WERI-Rb-1 (cell line): ENCODE data around the gene MAPKAP1.

Experiments used
- DNase-seq: peaks from one replicate; pipeline ENCODE4 v3.0.0-alpha.2; 2020
- H3K27ac ChIP-seq: fragments of 250-450 bp; sonication (Bioruptor Pico); 2 replicates; pipeline ENCODE4 v1.5.1; 2020; ENCODE audit warnings: mild to moderate bottlenecking, moderate library complexity
- H3K27me3 ChIP-seq: fragments of 250-450 bp; sonication (Bioruptor Pico); 2 replicates; pipeline ENCODE4 v1.5.1; 2021; ENCODE audit warnings: mild to moderate bottlenecking, low read depth, moderate library complexity; ENCODE audit not compliant: insufficient read depth, severe bottlenecking
- H3K36me3 ChIP-seq: fragments of 250-450 bp; sonication (Bioruptor Pico); 2 replicates; pipeline ENCODE4 v1.5.1; 2020; ENCODE audit warnings: mild to moderate bottlenecking, moderate library complexity
- H3K4me3 ChIP-seq: 2 replicates; pipeline ENCODE4 v1.5.1; 2011; ENCODE audit warnings: low read depth, mild to moderate bottlenecking, control low read depth, low read length
- H3K9me3 ChIP-seq: fragments of 250-450 bp; sonication (Bioruptor Pico); 2 replicates; pipeline ENCODE4 v1.5.1; 2021; ENCODE audit warnings: mild to moderate bottlenecking, moderate library complexity; ENCODE audit not compliant: severe bottlenecking
- TF ChIP-seq, protein P1 (sequence below): IDR thresholded peaks from 2 replicates; pipeline ENCODE4 v1.5.1; 2011; ENCODE audit warnings: low read depth, mild to moderate bottlenecking, control low read depth, inconsistent platforms, low read length

MAPKAP1 gene

DNA sequence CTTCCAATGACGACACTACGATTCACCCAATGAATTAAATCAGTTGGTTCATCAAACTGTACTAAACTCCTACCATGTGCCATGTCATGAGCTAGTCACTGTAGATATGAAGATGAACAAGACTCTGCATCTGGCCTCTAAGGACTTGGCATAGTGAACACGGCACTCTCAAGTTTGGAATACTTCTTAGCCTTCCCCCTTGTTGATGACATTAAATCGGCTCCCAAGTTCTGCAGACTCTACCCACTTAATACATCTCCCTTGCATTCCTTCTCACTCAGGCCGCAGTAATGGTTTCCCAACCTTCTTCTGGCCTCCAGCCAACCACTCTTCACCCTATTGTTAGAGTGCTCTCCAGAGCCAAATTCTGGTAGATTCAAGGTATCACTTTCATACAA lies 184.7 kb downstream of the MAPKAP1 start:
- no peak overlapping the region for H3K27ac ChIP-seq
- TF ChIP-seq, protein P1, sequence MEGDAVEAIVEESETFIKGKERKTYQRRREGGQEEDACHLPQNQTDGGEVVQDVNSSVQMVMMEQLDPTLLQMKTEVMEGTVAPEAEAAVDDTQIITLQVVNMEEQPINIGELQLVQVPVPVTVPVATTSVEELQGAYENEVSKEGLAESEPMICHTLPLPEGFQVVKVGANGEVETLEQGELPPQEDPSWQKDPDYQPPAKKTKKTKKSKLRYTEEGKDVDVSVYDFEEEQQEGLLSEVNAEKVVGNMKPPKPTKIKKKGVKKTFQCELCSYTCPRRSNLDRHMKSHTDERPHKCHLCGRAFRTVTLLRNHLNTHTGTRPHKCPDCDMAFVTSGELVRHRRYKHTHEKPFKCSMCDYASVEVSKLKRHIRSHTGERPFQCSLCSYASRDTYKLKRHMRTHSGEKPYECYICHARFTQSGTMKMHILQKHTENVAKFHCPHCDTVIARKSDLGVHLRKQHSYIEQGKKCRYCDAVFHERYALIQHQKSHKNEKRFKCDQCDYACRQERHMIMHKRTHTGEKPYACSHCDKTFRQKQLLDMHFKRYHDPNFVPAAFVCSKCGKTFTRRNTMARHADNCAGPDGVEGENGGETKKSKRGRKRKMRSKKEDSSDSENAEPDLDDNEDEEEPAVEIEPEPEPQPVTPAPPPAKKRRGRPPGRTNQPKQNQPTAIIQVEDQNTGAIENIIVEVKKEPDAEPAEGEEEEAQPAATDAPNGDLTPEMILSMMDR: no peak
- H3K36me3 ChIP-seq: peaks cover 3% of the 10 kb centered on the region
- no peaks in the 10 kb centered on the region for H3K27me3 ChIP-seq
- no peak overlapping the region for H3K4me3 ChIP-seq
- DNase-seq: no peak
- no peaks in the 10 kb centered on the region for H3K9me3 ChIP-seq

DNA sequence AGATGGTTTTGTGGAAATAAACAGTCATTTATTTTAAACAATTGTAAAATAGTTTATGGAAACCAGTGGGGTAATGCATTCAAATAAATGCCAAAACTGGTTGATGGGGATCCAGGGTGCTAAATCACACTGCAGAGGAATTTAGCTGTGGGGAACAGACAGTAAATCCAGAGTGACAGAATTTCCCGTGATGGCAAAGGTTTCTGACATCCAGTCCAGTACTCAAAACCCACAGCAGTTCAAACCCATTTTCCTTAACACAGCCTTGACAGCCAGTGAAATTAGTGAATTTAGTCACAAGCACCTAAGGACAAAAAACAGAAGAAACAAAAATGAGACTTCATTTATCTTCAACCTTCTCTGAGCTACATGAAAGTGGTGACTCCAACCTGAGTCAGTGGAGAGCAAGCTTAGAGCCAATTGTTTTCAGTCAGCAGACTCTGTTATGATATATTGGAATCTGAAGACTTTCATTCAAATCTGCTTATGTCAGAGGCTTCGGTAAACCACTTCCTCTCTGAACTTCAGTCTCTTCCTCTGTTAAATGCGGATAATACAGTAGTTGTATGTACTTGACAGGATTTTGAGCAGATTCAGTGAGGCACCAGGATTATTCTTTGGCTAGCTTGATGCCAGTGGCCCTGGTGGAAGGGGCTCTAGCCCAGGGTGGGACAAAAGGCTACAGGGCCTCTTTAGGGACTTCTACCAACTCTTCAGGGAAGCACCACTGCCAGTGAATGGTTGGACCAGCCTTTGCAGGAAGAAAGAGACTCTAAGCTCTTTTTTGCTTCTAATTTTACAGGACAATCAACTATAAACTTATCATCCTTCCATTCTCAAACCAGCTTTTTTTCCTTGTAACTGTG lies 185.3 kb downstream of the MAPKAP1 start:
- Histone ChIP-seq H3K4me3 (no peak overlapping the region), H3K27ac (no peak overlapping the region), H3K36me3 (peaks cover 3% of the 10 kb centered on the region), H3K9me3 (no peaks in the 10 kb centered on the region), H3K27me3 (no peaks in the 10 kb centered on the region)
- TF ChIP-seq, protein P1: no peak
- no peak for DNase-seq

DNA sequence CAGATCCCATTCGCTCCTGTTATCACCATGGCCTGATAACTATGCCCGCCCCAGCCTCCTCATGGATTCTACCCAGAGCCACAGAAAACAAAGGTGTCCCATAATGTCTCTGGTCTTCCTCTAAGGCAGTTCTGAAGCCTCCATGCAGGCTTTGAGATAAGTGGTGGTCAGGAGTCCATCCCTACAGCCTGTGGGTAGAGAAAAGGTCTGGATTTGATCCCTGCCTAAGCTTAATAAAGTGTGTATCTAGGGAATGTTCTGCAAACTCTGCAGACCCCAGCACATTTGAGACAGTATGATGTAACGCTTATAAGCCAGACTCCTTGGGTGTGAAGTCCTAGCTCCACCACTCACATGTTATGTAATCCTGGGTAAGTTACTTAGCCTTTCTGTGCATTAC lies 187.3 kb downstream of the MAPKAP1 start:
- no peak for DNase-seq
- H3K27me3 ChIP-seq: no peaks in the 10 kb centered on the region
- no peak overlapping the region for H3K4me3 ChIP-seq
- no peaks in the 10 kb centered on the region; the same call in 1 of the 2 replicates for H3K36me3 ChIP-seq
- H3K9me3 ChIP-seq: no peaks in the 10 kb centered on the region
- TF ChIP-seq, protein P1: no peak
- H3K27ac ChIP-seq: no peak overlapping the region

DNA sequence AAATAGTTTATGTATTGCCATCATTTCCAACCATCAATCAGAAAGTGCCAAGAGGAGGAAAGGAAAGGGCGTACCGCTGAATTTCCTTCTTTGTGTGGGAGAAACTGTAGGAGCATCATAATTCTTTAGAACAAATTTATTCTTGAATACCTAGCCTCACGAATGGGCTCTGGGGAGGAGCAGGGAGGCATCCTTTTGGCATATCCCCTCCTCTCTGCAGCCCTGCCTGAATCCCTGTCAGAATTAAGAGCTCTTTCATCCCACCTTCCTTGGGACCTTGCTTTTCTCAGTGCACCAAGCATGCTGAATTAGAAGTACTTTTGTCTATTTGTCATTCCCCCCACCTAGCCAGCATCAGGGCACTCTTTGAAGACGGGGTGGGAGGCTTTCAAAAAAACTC lies 189.4 kb downstream of the MAPKAP1 start:
- Histone ChIP-seq H3K27me3 (no peaks in the 10 kb centered on the region), H3K9me3 (no peaks in the 10 kb centered on the region), H3K27ac (no peak overlapping the region), H3K36me3 (no peaks in the 10 kb centered on the region; the same call in 1 of the 2 replicates), H3K4me3 (no peak overlapping the region)
- no peak for DNase-seq
- TF ChIP-seq, protein P1: no peak

DNA sequence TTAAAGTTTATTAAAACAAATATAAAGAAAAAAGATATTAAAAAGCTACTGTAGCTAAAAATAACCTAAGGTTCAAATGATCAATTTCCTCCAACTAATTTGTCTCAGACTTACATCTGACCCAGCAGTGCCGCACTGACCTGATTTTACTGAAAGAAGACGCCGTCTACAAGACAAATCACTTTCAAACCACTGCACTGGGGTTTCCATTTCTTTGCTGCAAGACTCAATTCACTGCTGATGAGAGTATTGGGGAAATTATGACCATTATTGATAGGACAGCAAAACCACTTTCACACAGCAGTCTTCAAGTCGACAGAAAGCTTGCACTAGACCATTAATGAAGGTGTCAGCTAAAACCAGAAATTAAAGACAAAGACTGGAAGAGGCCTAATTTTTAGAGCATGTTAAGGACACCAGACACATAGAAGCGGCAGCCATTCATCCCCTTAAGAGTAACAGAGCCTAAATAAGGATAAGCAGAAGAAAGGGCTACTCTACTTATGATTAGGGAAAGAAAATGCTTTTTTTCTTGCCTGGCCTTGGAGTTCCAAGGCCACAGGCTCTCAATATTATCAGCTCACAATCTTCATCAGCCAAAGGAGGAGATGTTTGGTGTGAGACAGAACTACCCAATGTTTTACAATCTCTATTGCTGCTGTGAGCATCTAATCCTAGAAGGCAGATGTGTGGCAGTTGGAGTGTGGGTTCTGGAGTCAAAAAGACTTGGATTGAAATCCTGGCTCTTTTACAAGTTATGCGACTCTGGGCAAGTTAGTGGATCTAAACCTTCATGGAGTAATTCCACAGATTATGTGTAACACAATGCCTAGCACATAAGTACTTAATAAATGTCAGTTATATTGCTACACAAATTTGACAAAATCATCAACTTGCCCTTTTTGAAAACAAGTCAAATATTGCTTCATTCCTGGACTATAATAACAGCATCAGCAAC lies 190.7 kb downstream of the MAPKAP1 start:
- no peak overlapping the region for H3K27ac ChIP-seq
- no peak overlapping the region for H3K4me3 ChIP-seq
- TF ChIP-seq, protein P1: no peak
- DNase-seq: no peak
- no peaks in the 10 kb centered on the region; the same call in 1 of the 2 replicates for H3K36me3 ChIP-seq
- no peaks in the 10 kb centered on the region for H3K9me3 ChIP-seq
- H3K27me3 ChIP-seq: no peaks in the 10 kb centered on the region
